ENCODE results near the gene LCLAT1. TPM values are rescaled to one million over a fixed set of nuclear protein-coding genes. Genes with fewer than 3 reads are reported as not detected.

Gene LCLAT1
- polyA plus RNA-seq, 2 of the 4 experiments (the other 2 are of a cell fraction) = 19.5 to 71.0 TPM

DNA sequence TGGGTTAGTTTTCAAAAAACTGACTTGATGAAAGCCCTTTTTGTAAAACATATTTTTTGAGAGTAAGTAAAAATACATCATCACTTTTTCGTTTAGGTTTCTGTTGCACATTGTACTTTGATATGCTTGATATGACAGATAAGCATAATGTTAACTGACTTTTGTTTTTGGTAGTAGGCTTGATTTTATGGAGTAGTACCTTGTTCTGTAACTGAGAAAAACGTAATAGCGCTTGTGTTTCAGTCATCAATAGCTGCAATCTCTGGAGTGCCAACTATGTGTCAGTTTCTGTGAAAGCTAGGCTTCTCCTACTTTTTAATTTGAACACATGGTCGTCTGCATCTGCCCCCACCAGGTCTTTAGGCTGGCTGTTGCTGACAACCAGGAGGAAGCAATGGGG is 1.3 kb downstream of the LCLAT1 start:
- DNase-seq (ENCODE audit: low read depth in 1 of 2, low spot score in 1 of 2) (no peak), FAIRE-seq (no peak), ATAC-seq (no peak)
- peak overlapping the region; percentile 98 for H3K4me2 ChIP-seq
- H3K9me3 ChIP-seq = no peaks in the 10 kb centered on the region
- H3K4me1 ChIP-seq = peaks cover 37% of the 10 kb centered on the region
- H3K4me3 ChIP-seq = peak overlapping the region; percentile 87
- no peak for TF ChIP-seq ZFP36 (IDR thresholded peaks at IDR 0.05; ENCODE audit: borderline replicate concordance, partially characterized antibody)
- TF ChIP-seq, protein P1, sequence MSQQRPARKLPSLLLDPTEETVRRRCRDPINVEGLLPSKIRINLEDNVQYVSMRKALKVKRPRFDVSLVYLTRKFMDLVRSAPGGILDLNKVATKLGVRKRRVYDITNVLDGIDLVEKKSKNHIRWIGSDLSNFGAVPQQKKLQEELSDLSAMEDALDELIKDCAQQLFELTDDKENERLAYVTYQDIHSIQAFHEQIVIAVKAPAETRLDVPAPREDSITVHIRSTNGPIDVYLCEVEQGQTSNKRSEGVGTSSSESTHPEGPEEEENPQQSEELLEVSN (IDR thresholded peaks at IDR 0.05; ENCODE audit: borderline replicate concordance, low read depth) = no peak
- no peak for TF ChIP-seq HEYL (CRISPR knock-in tag; IDR thresholded peaks at IDR 0.05)
- no peak for TF ChIP-seq FOXS1 (CRISPR knock-in tag; IDR thresholded peaks at IDR 0.05)
- TF ChIP-seq TFCP2L1 (CRISPR knock-in tag; IDR thresholded peaks at IDR 0.05) = no peak
- no peak for TF ChIP-seq CEBPB (IDR thresholded peaks at IDR 0.05)
- TF ChIP-seq PBX3 (IDR thresholded peaks at IDR 0.05) = no peak
- TF ChIP-seq BHLHE40 (IDR thresholded peaks at IDR 0.05; ENCODE audit: low read depth, low read length) = no peak
- TF ChIP-seq ZC3H11A (IDR thresholded peaks at IDR 0.05) = no peak
- TF ChIP-seq ATOH8 (CRISPR knock-in tag; IDR thresholded peaks at IDR 0.05; ENCODE audit: low read depth) = no peak
- POLR2A ChIA-PET = interaction anchor here (2.1 kb wide), 1 partner anchor 217 kb away, joined by 6 read pairs; the partner anchor contains the start of gene LBH
- CTCF ChIA-PET = interaction anchor here (0.7 to 1.4 kb wide), 2 partner anchors 184 to 263 kb away, joined by 3 to 4 read pairs; no protein-coding TSS in a partner anchor
- peak overlapping the region in 1 of 2 experiments; percentile 18; a peak in 3 of 6 replicates for H3K27ac ChIP-seq
- 57% methylated on average over 4 of the region's 4 CpGs for WGBS (ENCODE audit: missing lambda C conversion rate)

GRCh38 chr2:30448866-30449265 is 1.8 kb downstream of the LCLAT1 start:
- H3K4me1 ChIP-seq = peaks cover 42% of the 10 kb centered on the region
- POLR2A ChIA-PET = no interaction called here
- peak overlapping the region; percentile 87 for H3K4me3 ChIP-seq
- no peak overlapping the region; a peak in 1 of 6 replicates for H3K27ac ChIP-seq
- FAIRE-seq (no peak), ATAC-seq (no peak), DNase-seq (ENCODE audit: low read depth in 1 of 2, low spot score in 1 of 2) (no peak)
- CTCF ChIA-PET = interaction anchor here (0.7 kb wide), 1 partner anchor 184 kb away, joined by 3 read pairs; no protein-coding TSS in a partner anchor
- no peak for TF ChIP-seq TP53 (CRISPR knock-in tag; IDR thresholded peaks at IDR 0.05)
- peak overlapping the region; percentile 98 for H3K4me2 ChIP-seq
- 94% methylated on average over 2 of the region's 2 CpGs for WGBS (ENCODE audit: missing lambda C conversion rate)
- no peaks in the 10 kb centered on the region for H3K9me3 ChIP-seq

GRCh38 chr2:30450025-30450424 is 3.0 kb downstream of the LCLAT1 start:
- FAIRE-seq = no peak
- H3K4me1 ChIP-seq = peaks cover 53% of the 10 kb centered on the region
- no peak overlapping the region for H3K4me3 ChIP-seq
- 45% methylated on average over 1 of the region's 1 CpG for WGBS (ENCODE audit: missing lambda C conversion rate)
- CTCF ChIA-PET = interaction anchor here (0.7 to 1.2 kb wide), 5 partner anchors 9 to 285 kb away, joined by 3 to 5 read pairs (median 3); no protein-coding TSS in a partner anchor
- peak overlapping the region; percentile 21 to 38; a peak in 2 of 6 replicates for H3K27ac ChIP-seq
- TF ChIP-seq TP53 (CRISPR knock-in tag; IDR thresholded peaks at IDR 0.05) (no peak), SMC3 (IDR thresholded peaks at IDR 0.05) (no peak), EP300 (IDR thresholded peaks at IDR 0.05) (no peak), MYC (IDR thresholded peaks at IDR 0.05; ENCODE audit: borderline replicate concordance, low read length) (no peak), CBX2 (IDR thresholded peaks at IDR 0.05; ENCODE audit: borderline replicate concordance, low read depth) (no peak), ZSCAN20 (CRISPR knock-in tag; IDR thresholded peaks at IDR 0.05) (no peak)
- TF ChIP-seq, protein P2, sequence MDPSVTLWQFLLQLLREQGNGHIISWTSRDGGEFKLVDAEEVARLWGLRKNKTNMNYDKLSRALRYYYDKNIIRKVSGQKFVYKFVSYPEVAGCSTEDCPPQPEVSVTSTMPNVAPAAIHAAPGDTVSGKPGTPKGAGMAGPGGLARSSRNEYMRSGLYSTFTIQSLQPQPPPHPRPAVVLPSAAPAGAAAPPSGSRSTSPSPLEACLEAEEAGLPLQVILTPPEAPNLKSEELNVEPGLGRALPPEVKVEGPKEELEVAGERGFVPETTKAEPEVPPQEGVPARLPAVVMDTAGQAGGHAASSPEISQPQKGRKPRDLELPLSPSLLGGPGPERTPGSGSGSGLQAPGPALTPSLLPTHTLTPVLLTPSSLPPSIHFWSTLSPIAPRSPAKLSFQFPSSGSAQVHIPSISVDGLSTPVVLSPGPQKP (IDR thresholded peaks at IDR 0.05; ENCODE audit: low read depth, low read length) = no peak
- POLR2A ChIA-PET = interaction anchor here (0.7 kb wide), 1 partner anchor 209 kb away, joined by 8 read pairs; no protein-coding TSS in a partner anchor
- peak overlapping the region; percentile 98 for H3K4me2 ChIP-seq
- H3K9me3 ChIP-seq = no peaks in the 10 kb centered on the region
- ATAC-seq = no peak
- no peak for DNase-seq (ENCODE audit: low read depth in 1 of 2, low spot score in 1 of 2)
